ENCODE data around the gene SCTR.

SCTR gene

DNA sequence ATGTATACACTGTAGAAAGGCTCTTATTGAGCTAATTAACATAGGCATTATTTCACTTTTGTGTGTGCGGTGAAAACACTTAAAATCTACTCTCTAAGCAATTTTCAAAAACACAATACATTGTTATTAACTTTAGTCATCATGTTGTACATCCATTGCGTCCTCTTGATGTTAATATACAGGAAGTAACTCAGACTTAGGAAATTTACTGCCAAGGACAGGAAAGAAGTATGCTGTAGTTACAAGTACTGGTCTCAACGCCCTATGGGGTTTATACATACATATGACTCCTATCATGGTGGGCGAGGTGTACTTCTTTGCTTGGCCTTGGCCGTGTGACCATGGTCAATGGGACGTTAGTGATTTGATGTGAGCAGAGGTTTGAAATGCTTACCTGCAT lies 15.5 kb downstream of the SCTR start:
- DNase-seq: no peak
- Histone ChIP-seq H3K36me3 (no peaks in the 10 kb centered on the region), H3K27ac (no peak overlapping the region), H3K4me1 (no peaks in the 10 kb centered on the region), H3K27me3 (no peaks in the 10 kb centered on the region), H3K9me3 (no peaks in the 10 kb centered on the region), H3K4me3 (no peak overlapping the region)
- intact Hi-C loops (cut with DNase I; ENCODE audit: low total_unique reads): no loop called here
- TF ChIP-seq, protein P1, sequence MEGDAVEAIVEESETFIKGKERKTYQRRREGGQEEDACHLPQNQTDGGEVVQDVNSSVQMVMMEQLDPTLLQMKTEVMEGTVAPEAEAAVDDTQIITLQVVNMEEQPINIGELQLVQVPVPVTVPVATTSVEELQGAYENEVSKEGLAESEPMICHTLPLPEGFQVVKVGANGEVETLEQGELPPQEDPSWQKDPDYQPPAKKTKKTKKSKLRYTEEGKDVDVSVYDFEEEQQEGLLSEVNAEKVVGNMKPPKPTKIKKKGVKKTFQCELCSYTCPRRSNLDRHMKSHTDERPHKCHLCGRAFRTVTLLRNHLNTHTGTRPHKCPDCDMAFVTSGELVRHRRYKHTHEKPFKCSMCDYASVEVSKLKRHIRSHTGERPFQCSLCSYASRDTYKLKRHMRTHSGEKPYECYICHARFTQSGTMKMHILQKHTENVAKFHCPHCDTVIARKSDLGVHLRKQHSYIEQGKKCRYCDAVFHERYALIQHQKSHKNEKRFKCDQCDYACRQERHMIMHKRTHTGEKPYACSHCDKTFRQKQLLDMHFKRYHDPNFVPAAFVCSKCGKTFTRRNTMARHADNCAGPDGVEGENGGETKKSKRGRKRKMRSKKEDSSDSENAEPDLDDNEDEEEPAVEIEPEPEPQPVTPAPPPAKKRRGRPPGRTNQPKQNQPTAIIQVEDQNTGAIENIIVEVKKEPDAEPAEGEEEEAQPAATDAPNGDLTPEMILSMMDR (IDR thresholded peaks at IDR 0.05): no peak

- peaks cover 0 to 8% (median 4%) of the 10 kb centered on the region in 4 donors for H3K4me1 ChIP-seq
- intact Hi-C loops (cut with DNase I; ENCODE audit: low total_unique reads): no loop called here
These were observed 27.6 kb downstream of the SCTR start for GRCh38 chr2:119496682-119497081.

DNA sequence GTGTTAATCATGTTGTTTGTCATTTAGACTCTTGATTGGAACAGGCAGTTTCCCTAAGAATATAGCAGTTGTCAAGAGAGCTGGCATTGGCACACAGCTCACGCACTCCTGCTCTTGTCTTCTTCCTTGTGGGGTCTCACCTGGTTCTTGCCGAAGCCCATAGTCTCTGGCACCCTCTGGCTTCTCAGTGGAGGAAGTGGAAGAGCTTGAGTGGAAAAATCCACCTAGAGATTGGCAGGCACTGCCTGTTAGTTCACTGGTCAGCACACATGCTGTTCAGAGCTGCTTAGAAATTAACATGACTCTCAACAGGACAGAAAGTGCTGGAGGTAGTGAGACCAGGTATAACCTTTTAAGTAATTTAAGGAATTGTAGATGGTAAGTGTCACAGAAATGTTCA lies 28.3 kb downstream of the SCTR start:
- H3K4me3 ChIP-seq: no peak overlapping the region
- H3K9me3 ChIP-seq: peaks cover 0 to 12% (median 1%) of the 10 kb centered on the region in 3 donors
- intact Hi-C loops (cut with DNase I; ENCODE audit: low total_unique reads): no loop called here
- H3K27me3 ChIP-seq: peaks cover 0 to 5% of the 10 kb centered on the region in 2 donors
- TF ChIP-seq, protein P1 (IDR thresholded peaks at IDR 0.05): no peak
- H3K36me3 ChIP-seq: no peaks in the 10 kb centered on the region
- H3K27ac ChIP-seq: no peak overlapping the region
- peaks cover 0 to 11% (median 4%) of the 10 kb centered on the region in 4 donors for H3K4me1 ChIP-seq
- no peak for DNase-seq

More at GRCh38 chr2:119496682-119497081, 27.6 kb downstream of the SCTR start:
- Histone ChIP-seq H3K27ac (no peak overlapping the region), H3K27me3 (peaks cover 0 to 5% of the 10 kb centered on the region in 2 donors), H3K4me3 (no peak overlapping the region), H3K36me3 (no peaks in the 10 kb centered on the region), H3K9me3 (peaks cover 0 to 14% (median 4%) of the 10 kb centered on the region in 3 donors)
- TF ChIP-seq, protein P1 (IDR thresholded peaks at IDR 0.05): no peak
- no peak for DNase-seq

- no peaks in the 10 kb centered on the region for H3K9me3 ChIP-seq
- H3K4me1 ChIP-seq: peaks cover 0 to 11% (median 4%) of the 10 kb centered on the region in 4 donors
- peaks cover 0 to 5% of the 10 kb centered on the region in 2 donors for H3K27me3 ChIP-seq
- intact Hi-C loops (cut with DNase I; ENCODE audit: low total_unique reads): no loop called here
- peak in 1 of 2 donors; percentile 49 for DNase-seq
- TF ChIP-seq, protein P1 (IDR thresholded peaks at IDR 0.05): no peak
- no peaks in the 10 kb centered on the region for H3K36me3 ChIP-seq
- no peak overlapping the region for H3K27ac ChIP-seq
- H3K4me3 ChIP-seq: no peak overlapping the region
These were observed 30.0 kb downstream of the SCTR start for GRCh38 chr2:119494163-119494790.

- TF ChIP-seq, protein P1 (IDR thresholded peaks at IDR 0.05): no peak
- no peak overlapping the region for H3K27ac ChIP-seq
- intact Hi-C loops (cut with DNase I; ENCODE audit: low total_unique reads): no loop called here
These were observed 32.3 kb downstream of the SCTR start for GRCh38 chr2:119491776-119492525.

More at GRCh38 chr2:119491776-119492525, 32.3 kb downstream of the SCTR start:
- Histone ChIP-seq H3K4me3 (no peak overlapping the region), H3K9me3 (no peaks in the 10 kb centered on the region), H3K4me1 (peaks cover 0 to 14% (median 6%) of the 10 kb centered on the region in 4 donors), H3K27me3 (peaks cover 0 to 4% of the 10 kb centered on the region in 2 donors), H3K36me3 (no peaks in the 10 kb centered on the region)
- no peak for DNase-seq

Measured in tibial artery (tissue), 4 donors.